ENCODE data around the gene TIAM1.

DNA sequence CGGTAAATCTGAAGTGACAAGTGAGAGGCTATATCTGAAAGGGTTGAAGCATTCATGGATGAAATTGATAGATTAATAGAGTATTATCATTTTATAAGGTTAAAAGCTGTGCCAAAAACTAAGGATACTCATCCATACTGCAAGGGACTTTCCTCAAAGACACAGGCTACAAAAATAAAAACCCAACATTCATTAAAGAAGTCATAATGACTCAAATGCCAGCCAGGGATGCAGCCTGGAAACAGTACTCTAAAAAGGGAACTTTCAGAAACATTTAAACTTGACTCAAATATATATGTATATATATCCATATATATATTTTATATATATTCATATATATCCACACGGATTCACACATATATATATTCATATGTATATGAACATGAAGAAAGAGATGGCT is 1.1 kb upstream of the TIAM1 start:
- TF ChIP-seq, protein P1, sequence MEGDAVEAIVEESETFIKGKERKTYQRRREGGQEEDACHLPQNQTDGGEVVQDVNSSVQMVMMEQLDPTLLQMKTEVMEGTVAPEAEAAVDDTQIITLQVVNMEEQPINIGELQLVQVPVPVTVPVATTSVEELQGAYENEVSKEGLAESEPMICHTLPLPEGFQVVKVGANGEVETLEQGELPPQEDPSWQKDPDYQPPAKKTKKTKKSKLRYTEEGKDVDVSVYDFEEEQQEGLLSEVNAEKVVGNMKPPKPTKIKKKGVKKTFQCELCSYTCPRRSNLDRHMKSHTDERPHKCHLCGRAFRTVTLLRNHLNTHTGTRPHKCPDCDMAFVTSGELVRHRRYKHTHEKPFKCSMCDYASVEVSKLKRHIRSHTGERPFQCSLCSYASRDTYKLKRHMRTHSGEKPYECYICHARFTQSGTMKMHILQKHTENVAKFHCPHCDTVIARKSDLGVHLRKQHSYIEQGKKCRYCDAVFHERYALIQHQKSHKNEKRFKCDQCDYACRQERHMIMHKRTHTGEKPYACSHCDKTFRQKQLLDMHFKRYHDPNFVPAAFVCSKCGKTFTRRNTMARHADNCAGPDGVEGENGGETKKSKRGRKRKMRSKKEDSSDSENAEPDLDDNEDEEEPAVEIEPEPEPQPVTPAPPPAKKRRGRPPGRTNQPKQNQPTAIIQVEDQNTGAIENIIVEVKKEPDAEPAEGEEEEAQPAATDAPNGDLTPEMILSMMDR (IDR thresholded peaks at IDR 0.05) = no peak
- TF ChIP-seq POLR2AphosphoS5 (IDR thresholded peaks at IDR 0.05) (no peak), POLR2A (IDR thresholded peaks at IDR 0.05) (no peak)

All from prostate gland (tissue), 2 donors.